Breast epithelium (tissue), 4 donors: ENCODE measurements around the gene AFMID. TPM values are rescaled to one million over a fixed set of nuclear protein-coding genes. Genes with fewer than 3 reads are reported as not detected.

Source experiments
- DNase-seq, 2 donors: peaks; one replicate each; pipeline ENCODE4 v3.0.0-alpha.2; 2019; ENCODE audit warnings: low spot score in 2 of 2
- H3K27ac ChIP-seq, 2 donors: fragments of 200-600 bp; sonication (generic) in 1 of 2; one replicate each; pipeline ENCODE4 v1.5.1; 2016 to 2019; ENCODE audit warnings: mild to moderate bottlenecking in 1 of 2
- H3K27me3 ChIP-seq, 2 donors: fragments of 200-600 bp; sonication (generic) in 1 of 2; one replicate each; pipeline versions ENCODE4 v1.5.1 to v1.6.0; 2017 to 2019; ENCODE audit warnings: control low read depth in 1 of 2, mild to moderate bottlenecking in 1 of 2
- H3K36me3 ChIP-seq: fragments of 200-600 bp; one replicate; pipeline ENCODE4 v1.5.1; 2019
- H3K4me1 ChIP-seq, 2 donors: fragments of 200-600 bp; sonication (generic); one replicate each; pipeline ENCODE4 v1.5.1; 2016 to 2019; ENCODE audit warnings: control low read depth in 1 of 2
- H3K4me3 ChIP-seq, 3 donors: fragments of 200-600 bp; sonication (generic); 1 replicate in 2 of 3; 2 replicates in 1 of 3; pipeline ENCODE4 v1.5.1; 2016 to 2019; ENCODE audit warnings: mild to moderate bottlenecking in 3 of 3, moderate library complexity in 2 of 3
- H3K9me3 ChIP-seq, 2 donors: fragments of 200-600 bp; sonication (generic) in 1 of 2; one replicate each; pipeline ENCODE4 v1.5.1; 2016 to 2019; ENCODE audit warnings: control low read depth in 1 of 2
- CTCF ChIP-seq, 3 donors: fragments of 450-650 bp; IDR thresholded peaks; one replicate each; pipeline ENCODE4 v1.5.1; 2016 to 2017; ENCODE audit warnings: antibody characterized with exemption in 3 of 3, mild to moderate bottlenecking in 3 of 3, moderate library complexity in 3 of 3
- POLR2A ChIP-seq: fragments of 450-650 bp; IDR thresholded peaks from one replicate; pipeline ENCODE4 v1.6.1; 2016; ENCODE audit warnings: antibody characterized with exemption, mild to moderate bottlenecking, moderate library complexity
- POLR2AphosphoS5 ChIP-seq, 3 donors: sonication (generic); formaldehyde crosslinking; IDR thresholded peaks; one replicate each; pipeline ENCODE4 v1.6.1; 2017; ENCODE audit warnings: antibody characterized with exemption in 3 of 3
- intact Hi-C: fragments of 100-400 bp; cut with DNase I; formaldehyde crosslinking; loops from one replicate; pipeline ENCODE4 v1.15.1; 2023; ENCODE audit warnings: low total_unique reads
- total RNA-seq, 3 donors: library from RNA; depleted of rRNA; stranded (reverse); fragments of >200 nt; gene quantifications; one replicate each; pipeline ENCODE4 v1.1.0, GENCODE V29; 2016

AFMID gene
- total RNA-seq, 3 donors from 2014 or later = 12.3 to 66.2 (median 65.2) TPM

GRCh38 chr17:78248051-78248914 is 61.1 kb downstream of the AFMID start:
- no peaks in the 10 kb centered on the region for H3K36me3 ChIP-seq
- H3K27me3 ChIP-seq = no peaks in the 10 kb centered on the region
- peak overlapping the region in 1 of 3 donors; percentile 52 for H3K4me3 ChIP-seq
- intact Hi-C loops = no loop called here
- no peak for DNase-seq
- no peak for TF ChIP-seq POLR2AphosphoS5 (IDR thresholded peaks at IDR 0.05)
- no peak for TF ChIP-seq POLR2A
- H3K4me1 ChIP-seq = no peaks in the 10 kb centered on the region
- peak overlapping the region in 1 of 2 donors; percentile 86 for H3K27ac ChIP-seq
- H3K9me3 ChIP-seq = no peaks in the 10 kb centered on the region

GRCh38 chr17:78249074-78249817 is 62.1 kb downstream of the AFMID start:
- Histone ChIP-seq H3K27me3 (no peaks in the 10 kb centered on the region), H3K27ac (peak overlapping the region in 1 of 2 donors; percentile 86), H3K36me3 (no peaks in the 10 kb centered on the region), H3K4me3 (peak overlapping the region in 1 of 3 donors; percentile 52), H3K9me3 (no peaks in the 10 kb centered on the region), H3K4me1 (peaks cover 0 to 4% of the 10 kb centered on the region in 2 donors)
- intact Hi-C loops = no loop called here
- TF ChIP-seq POLR2A (no peak), CTCF (IDR thresholded peaks at IDR 0.05) (no peak), POLR2AphosphoS5 (IDR thresholded peaks at IDR 0.05) (no peak)
- no peak for DNase-seq

- intact Hi-C loops = loop anchor here (5.0 kb wide), 1 partner anchor 138 kb away; no protein-coding TSS in a partner anchor
- TF ChIP-seq CTCF (IDR thresholded peaks at IDR 0.05) = no peak
- TF ChIP-seq POLR2AphosphoS5 (IDR thresholded peaks at IDR 0.05) = no peak
- no peak for TF ChIP-seq POLR2A
- H3K4me3 ChIP-seq = peak overlapping the region in 1 of 3 donors; percentile 52
- no peak for DNase-seq
- peaks cover 0 to 4% of the 10 kb centered on the region in 2 donors for H3K4me1 ChIP-seq
- no peaks in the 10 kb centered on the region for H3K36me3 ChIP-seq
- no peak overlapping the region for H3K27ac ChIP-seq
- H3K9me3 ChIP-seq = no peaks in the 10 kb centered on the region
- H3K27me3 ChIP-seq = no peaks in the 10 kb centered on the region
Measured at GRCh38 chr17:78249818-78250806, 63.0 kb downstream of the AFMID start.

- H3K36me3 ChIP-seq = no peaks in the 10 kb centered on the region
- TF ChIP-seq CTCF (IDR thresholded peaks at IDR 0.05) = peak; percentile 82 to 99 (median 99)
- no peak for TF ChIP-seq POLR2A
- TF ChIP-seq POLR2AphosphoS5 (IDR thresholded peaks at IDR 0.05) = peak in 1 of 3 donors; percentile 37
- no peak overlapping the region for H3K27ac ChIP-seq
- no peaks in the 10 kb centered on the region for H3K9me3 ChIP-seq
- H3K4me1 ChIP-seq = peaks cover 0 to 4% of the 10 kb centered on the region in 2 donors
- intact Hi-C loops = loop anchor here (5.0 kb wide), 1 partner anchor 139 kb away; no protein-coding TSS in a partner anchor
- peak; percentile 73 to 85 for DNase-seq
- H3K27me3 ChIP-seq = no peaks in the 10 kb centered on the region
- peak overlapping the region in 1 of 3 donors; percentile 52 for H3K4me3 ChIP-seq
Measured at GRCh38 chr17:78250891-78251772, 64.0 kb downstream of the AFMID start.
